GM23338 (cell line): ENCODE data around the gene HCRTR1. TPM values are rescaled to one million over a fixed set of nuclear protein-coding genes. Genes with fewer than 3 reads are reported as not detected.

Experiments
- ATAC-seq: fragments of 200-7000 bp; cut with Tn5 transposase; 3 replicates; pipeline ENCODE4 v1.9.1; 2020
- DNase-seq: peaks from one replicate; pipeline ENCODE4 v3.0.0-alpha.2; 2015; ENCODE audit warnings: low spot score
- H2AFZ ChIP-seq: fragments of 200-600 bp; sonication (generic); 2 replicates; pipeline ENCODE4 v1.8.0; 2016; ENCODE audit warnings: antibody characterized with exemption, mild to moderate bottlenecking, moderate library complexity
- H3F3A ChIP-seq: fragments of 200-600 bp; sonication (generic); replicated peaks from 2 replicates; pipeline ENCODE4 v1.8.0; 2017; ENCODE audit warnings: antibody characterized with exemption, mixed run types, low read depth
- H3K27ac ChIP-seq: fragments of 200-600 bp; sonication (generic); 2 replicates; pipeline ENCODE4 v1.6.1; 2016; ENCODE audit warnings: low read depth
- H3K27me3 ChIP-seq: fragments of 200-600 bp; sonication (generic); 2 replicates; pipeline ENCODE4 v1.8.0; 2016; ENCODE audit warnings: mild to moderate bottlenecking, mixed run types, moderate library complexity; ENCODE audit not compliant: insufficient read depth
- H3K36me3 ChIP-seq: fragments of 200-600 bp; sonication (generic); 2 replicates; pipeline ENCODE4 v1.8.0; 2016; ENCODE audit warnings: mild to moderate bottlenecking; ENCODE audit not compliant: insufficient read depth
- H3K4me1 ChIP-seq: fragments of 200-600 bp; sonication (generic); 2 replicates; pipeline ENCODE4 v1.8.0; 2016; ENCODE audit warnings: mild to moderate bottlenecking, moderate library complexity; ENCODE audit not compliant: insufficient read depth
- H3K4me2 ChIP-seq: fragments of 200-600 bp; sonication (generic); 2 replicates; pipeline ENCODE4 v1.7.1; 2017; ENCODE audit warnings: mixed run types
- H3K4me3 ChIP-seq: fragments of 200-600 bp; sonication (generic); 2 replicates; pipeline ENCODE4 v1.6.1; 2016; ENCODE audit warnings: mixed run types
- H3K79me2 ChIP-seq: fragments of 200-600 bp; sonication (generic); replicated peaks from 2 replicates; pipeline ENCODE4 v1.8.0; 2017; ENCODE audit warnings: mild to moderate bottlenecking; ENCODE audit not compliant: insufficient read depth
- H3K9me2 ChIP-seq: fragments of 200-600 bp; sonication (generic); 2 replicates; pipeline ENCODE4 v1.8.0; 2017; ENCODE audit not compliant: insufficient read depth
- H4K20me1 ChIP-seq: fragments of 200-600 bp; sonication (generic); replicated peaks from 2 replicates; pipeline ENCODE4 v1.8.0; 2017; ENCODE audit warnings: mild to moderate bottlenecking; ENCODE audit not compliant: insufficient read depth
- H3K27ac Mint-ChIP-seq: 2 replicates; pipeline ENCODE4 v1.8.0; 2020; ENCODE audit warnings: inconsistent platforms, mild to moderate bottlenecking, moderate library complexity, mixed read lengths
- H3K27me3 Mint-ChIP-seq: 3 replicates; pipeline ENCODE4 v1.8.0; 2022; ENCODE audit warnings: low read depth, mild to moderate bottlenecking, moderate library complexity, mixed read lengths, inconsistent platforms; ENCODE audit not compliant: insufficient read depth, poor library complexity
- H3K36me3 Mint-ChIP-seq: 3 replicates; pipeline ENCODE4 v1.8.0; 2021; ENCODE audit warnings: low read depth, mild to moderate bottlenecking, inconsistent platforms, moderate library complexity, mixed read lengths
- H3K4me1 Mint-ChIP-seq: 3 replicates; pipeline ENCODE4 v1.8.0; 2020; ENCODE audit warnings: mild to moderate bottlenecking, inconsistent platforms, mixed read lengths
- H3K4me3 Mint-ChIP-seq: 3 replicates; pipeline ENCODE4 v1.8.0; 2021; ENCODE audit warnings: moderate library complexity, mild to moderate bottlenecking, inconsistent platforms, mixed read lengths
- H3K9me3 Mint-ChIP-seq: 3 replicates; pipeline ENCODE4 v1.8.0; 2020; ENCODE audit warnings: moderate library complexity, mild to moderate bottlenecking, inconsistent platforms, mixed read lengths
- CREB1 ChIP-seq: fragments of 250-450 bp; sonication (Bioruptor Pico); IDR thresholded peaks from 2 replicates; pipeline ENCODE4 v1.5.0; 2020; ENCODE audit warnings: low read depth, mild to moderate bottlenecking, moderate library complexity
- EZH2 ChIP-seq: fragments of 200-600 bp; sonication (generic); IDR thresholded peaks from one replicate; pipeline ENCODE4 v1.8.0; 2017; ENCODE audit warnings: antibody characterized with exemption, mild to moderate bottlenecking, low read depth; ENCODE audit not compliant: unreplicated experiment
- EZH2phosphoT487 ChIP-seq: fragments of 200-600 bp; sonication (generic); IDR thresholded peaks from one replicate; pipeline ENCODE4 v1.8.1; 2018; ENCODE audit warnings: antibody characterized with exemption; ENCODE audit not compliant: unreplicated experiment
- JUNB ChIP-seq: IDR thresholded peaks from one replicate; pipeline ENCODE4 v1.6.1; 2016; ENCODE audit warnings: antibody characterized with exemption; ENCODE audit not compliant: unreplicated experiment
- NANOG ChIP-seq: IDR thresholded peaks from 2 replicates; pipeline ENCODE4 v1.6.1; 2016; ENCODE audit warnings: antibody characterized with exemption, borderline replicate concordance
- POLR2AphosphoS5 ChIP-seq: IDR thresholded peaks from 2 replicates; pipeline ENCODE4 v1.6.1; 2016; ENCODE audit warnings: antibody characterized with exemption, low read depth
- STAT1 ChIP-seq: IDR thresholded peaks from one replicate; pipeline ENCODE4 v1.6.1; 2016; ENCODE audit warnings: antibody characterized with exemption; ENCODE audit not compliant: unreplicated experiment
- ZNF114 ChIP-seq: fragments of 250-450 bp; sonication (Bioruptor Pico); IDR thresholded peaks from 2 replicates; pipeline ENCODE4 v1.5.0; 2020; ENCODE audit warnings: mild to moderate bottlenecking, moderate library complexity
- ZNF331 ChIP-seq: fragments of 250-450 bp; sonication (Bioruptor Pico); IDR thresholded peaks from 2 replicates; pipeline ENCODE4 v1.5.0; 2020; ENCODE audit warnings: low read depth, mild to moderate bottlenecking, moderate library complexity
- polyA plus RNA-seq: library from polyadenylated mRNA; unstranded; fragments of >200 nt; fragmentation: Nextera tagmentation; extraction: Ambion mirVana; gene quantifications from 2 replicates; pipeline ENCODE4 v1.2.1, GENCODE V29; 2016
- total RNA-seq: library from RNA; depleted of rRNA; stranded (reverse); fragments of >200 nt; shearing (Covaris generic); gene quantifications from 2 replicates; pipeline ENCODE4 v1.2.3, GENCODE V29; 2014
- TF ChIP-seq, protein P1 (sequence below): IDR thresholded peaks from one replicate; pipeline ENCODE4 v1.6.1; 2018; ENCODE audit warnings: antibody characterized with exemption; ENCODE audit not compliant: unreplicated experiment
- TF ChIP-seq, protein P2 (sequence below): IDR thresholded peaks from 2 replicates; pipeline ENCODE4 v1.6.1; 2016; ENCODE audit warnings: antibody characterized with exemption
- TF ChIP-seq, protein P3 (sequence below): fragments of 250-450 bp; sonication (Bioruptor Pico); IDR thresholded peaks from 2 replicates; pipeline ENCODE4 v1.5.0; 2020; ENCODE audit warnings: mild to moderate bottlenecking, moderate library complexity
- TF ChIP-seq, protein P4 (sequence below), 2 experiments: fragments of 200-600 bp in 1 of 2; sonication (generic) in 1 of 2; conservative IDR thresholded peaks; 2 replicates each; pipeline versions ENCODE4 v1.5.1 to v1.6.1; 2016 to 2017; ENCODE audit warnings: antibody characterized with exemption in 2 of 2, low read depth in 2 of 2, mild to moderate bottlenecking in 2 of 2, moderate library complexity in 1 of 2

HCRTR1 gene
- total and polyA plus RNA-seq, 2 experiments from 2014 or later = 0.15 to 1.0 TPM

DNA sequence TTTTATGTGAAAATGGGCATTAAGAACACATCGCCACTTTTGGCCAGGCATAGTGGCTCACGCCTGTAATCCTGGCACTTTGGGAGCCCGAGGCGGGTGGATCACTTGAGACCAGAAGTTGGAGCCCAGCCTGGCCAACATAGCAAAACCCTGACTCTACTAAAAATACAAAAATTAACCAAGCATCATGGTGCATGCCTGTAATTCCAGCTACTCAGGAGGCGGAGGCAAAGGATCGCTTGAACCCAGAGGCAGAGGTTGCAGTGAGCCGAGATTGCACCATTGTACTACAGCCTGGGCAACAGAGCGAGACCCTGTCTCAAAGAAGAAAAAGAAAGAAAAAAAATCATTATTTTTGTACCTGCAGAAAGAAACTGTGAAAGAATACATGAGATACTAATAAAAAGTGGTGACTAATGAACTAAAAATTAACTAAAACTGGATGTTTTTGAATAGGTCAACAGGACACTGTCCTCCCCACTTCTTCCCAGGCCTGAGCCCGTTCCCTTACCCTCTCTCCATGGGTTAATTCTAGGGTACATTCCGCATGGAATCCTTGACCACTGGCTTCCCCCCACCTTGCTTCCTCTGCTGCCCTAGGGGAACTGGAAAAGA, 49.4 kb upstream of the HCRTR1 start:
- peaks cover 8% of the 10 kb centered on the region; the same call in 1 of the 2 replicates for H3K4me1 ChIP-seq
- no peak overlapping the region for H3K4me2 ChIP-seq
- TF ChIP-seq, protein P1, sequence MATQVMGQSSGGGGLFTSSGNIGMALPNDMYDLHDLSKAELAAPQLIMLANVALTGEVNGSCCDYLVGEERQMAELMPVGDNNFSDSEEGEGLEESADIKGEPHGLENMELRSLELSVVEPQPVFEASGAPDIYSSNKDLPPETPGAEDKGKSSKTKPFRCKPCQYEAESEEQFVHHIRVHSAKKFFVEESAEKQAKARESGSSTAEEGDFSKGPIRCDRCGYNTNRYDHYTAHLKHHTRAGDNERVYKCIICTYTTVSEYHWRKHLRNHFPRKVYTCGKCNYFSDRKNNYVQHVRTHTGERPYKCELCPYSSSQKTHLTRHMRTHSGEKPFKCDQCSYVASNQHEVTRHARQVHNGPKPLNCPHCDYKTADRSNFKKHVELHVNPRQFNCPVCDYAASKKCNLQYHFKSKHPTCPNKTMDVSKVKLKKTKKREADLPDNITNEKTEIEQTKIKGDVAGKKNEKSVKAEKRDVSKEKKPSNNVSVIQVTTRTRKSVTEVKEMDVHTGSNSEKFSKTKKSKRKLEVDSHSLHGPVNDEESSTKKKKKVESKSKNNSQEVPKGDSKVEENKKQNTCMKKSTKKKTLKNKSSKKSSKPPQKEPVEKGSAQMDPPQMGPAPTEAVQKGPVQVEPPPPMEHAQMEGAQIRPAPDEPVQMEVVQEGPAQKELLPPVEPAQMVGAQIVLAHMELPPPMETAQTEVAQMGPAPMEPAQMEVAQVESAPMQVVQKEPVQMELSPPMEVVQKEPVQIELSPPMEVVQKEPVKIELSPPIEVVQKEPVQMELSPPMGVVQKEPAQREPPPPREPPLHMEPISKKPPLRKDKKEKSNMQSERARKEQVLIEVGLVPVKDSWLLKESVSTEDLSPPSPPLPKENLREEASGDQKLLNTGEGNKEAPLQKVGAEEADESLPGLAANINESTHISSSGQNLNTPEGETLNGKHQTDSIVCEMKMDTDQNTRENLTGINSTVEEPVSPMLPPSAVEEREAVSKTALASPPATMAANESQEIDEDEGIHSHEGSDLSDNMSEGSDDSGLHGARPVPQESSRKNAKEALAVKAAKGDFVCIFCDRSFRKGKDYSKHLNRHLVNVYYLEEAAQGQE = no peak
- TF ChIP-seq POLR2AphosphoS5 (no peak), STAT1 (no peak), NANOG (no peak), ZNF114 (CRISPR knock-in tag) (no peak), JUNB (no peak), ZNF331 (CRISPR knock-in tag) (no peak), CREB1 (CRISPR knock-in tag) (no peak), EZH2phosphoT487 (no peak), EZH2 (no peak)
- TF ChIP-seq, protein P2, sequence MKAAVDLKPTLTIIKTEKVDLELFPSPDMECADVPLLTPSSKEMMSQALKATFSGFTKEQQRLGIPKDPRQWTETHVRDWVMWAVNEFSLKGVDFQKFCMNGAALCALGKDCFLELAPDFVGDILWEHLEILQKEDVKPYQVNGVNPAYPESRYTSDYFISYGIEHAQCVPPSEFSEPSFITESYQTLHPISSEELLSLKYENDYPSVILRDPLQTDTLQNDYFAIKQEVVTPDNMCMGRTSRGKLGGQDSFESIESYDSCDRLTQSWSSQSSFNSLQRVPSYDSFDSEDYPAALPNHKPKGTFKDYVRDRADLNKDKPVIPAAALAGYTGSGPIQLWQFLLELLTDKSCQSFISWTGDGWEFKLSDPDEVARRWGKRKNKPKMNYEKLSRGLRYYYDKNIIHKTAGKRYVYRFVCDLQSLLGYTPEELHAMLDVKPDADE = no peak
- TF ChIP-seq, protein P3, sequence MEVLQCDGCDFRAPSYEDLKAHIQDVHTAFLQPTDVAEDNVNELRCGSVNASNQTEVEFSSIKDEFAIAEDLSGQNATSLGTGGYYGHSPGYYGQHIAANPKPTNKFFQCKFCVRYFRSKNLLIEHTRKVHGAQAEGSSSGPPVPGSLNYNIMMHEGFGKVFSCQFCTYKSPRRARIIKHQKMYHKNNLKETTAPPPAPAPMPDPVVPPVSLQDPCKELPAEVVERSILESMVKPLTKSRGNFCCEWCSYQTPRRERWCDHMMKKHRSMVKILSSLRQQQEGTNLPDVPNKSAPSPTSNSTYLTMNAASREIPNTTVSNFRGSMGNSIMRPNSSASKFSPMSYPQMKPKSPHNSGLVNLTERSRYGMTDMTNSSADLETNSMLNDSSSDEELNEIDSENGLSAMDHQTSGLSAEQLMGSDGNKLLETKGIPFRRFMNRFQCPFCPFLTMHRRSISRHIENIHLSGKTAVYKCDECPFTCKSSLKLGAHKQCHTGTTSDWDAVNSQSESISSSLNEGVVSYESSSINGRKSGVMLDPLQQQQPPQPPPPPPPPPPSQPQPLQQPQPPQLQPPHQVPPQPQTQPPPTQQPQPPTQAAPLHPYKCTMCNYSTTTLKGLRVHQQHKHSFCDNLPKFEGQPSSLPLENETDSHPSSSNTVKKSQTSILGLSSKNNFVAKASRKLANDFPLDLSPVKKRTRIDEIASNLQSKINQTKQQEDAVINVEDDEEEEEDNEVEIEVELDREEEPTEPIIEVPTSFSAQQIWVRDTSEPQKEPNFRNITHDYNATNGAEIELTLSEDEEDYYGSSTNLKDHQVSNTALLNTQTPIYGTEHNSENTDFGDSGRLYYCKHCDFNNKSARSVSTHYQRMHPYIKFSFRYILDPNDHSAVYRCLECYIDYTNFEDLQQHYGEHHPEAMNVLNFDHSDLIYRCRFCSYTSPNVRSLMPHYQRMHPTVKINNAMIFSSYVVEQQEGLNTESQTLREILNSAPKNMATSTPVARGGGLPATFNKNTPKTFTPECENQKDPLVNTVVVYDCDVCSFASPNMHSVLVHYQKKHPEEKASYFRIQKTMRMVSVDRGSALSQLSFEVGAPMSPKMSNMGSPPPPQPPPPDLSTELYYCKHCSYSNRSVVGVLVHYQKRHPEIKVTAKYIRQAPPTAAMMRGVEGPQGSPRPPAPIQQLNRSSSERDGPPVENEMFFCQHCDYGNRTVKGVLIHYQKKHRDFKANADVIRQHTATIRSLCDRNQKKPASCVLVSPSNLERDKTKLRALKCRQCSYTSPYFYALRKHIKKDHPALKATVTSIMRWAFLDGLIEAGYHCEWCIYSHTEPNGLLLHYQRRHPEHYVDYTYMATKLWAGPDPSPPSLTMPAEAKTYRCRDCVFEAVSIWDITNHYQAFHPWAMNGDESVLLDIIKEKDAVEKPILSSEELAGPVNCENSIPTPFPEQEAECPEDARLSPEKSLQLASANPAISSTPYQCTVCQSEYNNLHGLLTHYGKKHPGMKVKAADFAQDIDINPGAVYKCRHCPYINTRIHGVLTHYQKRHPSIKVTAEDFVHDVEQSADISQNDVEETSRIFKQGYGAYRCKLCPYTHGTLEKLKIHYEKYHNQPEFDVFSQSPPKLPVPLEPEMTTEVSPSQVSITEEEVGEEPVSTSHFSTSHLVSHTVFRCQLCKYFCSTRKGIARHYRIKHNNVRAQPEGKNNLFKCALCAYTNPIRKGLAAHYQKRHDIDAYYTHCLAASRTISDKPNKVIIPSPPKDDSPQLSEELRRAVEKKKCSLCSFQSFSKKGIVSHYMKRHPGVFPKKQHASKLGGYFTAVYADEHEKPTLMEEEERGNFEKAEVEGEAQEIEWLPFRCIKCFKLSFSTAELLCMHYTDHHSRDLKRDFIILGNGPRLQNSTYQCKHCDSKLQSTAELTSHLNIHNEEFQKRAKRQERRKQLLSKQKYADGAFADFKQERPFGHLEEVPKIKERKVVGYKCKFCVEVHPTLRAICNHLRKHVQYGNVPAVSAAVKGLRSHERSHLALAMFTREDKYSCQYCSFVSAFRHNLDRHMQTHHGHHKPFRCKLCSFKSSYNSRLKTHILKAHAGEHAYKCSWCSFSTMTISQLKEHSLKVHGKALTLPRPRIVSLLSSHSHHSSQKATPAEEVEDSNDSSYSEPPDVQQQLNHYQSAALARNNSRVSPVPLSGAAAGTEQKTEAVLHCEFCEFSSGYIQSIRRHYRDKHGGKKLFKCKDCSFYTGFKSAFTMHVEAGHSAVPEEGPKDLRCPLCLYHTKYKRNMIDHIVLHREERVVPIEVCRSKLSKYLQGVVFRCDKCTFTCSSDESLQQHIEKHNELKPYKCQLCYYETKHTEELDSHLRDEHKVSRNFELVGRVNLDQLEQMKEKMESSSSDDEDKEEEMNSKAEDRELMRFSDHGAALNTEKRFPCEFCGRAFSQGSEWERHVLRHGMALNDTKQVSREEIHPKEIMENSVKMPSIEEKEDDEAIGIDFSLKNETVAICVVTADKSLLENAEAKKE (CRISPR knock-in tag) = no peak
- TF ChIP-seq, protein P4, sequence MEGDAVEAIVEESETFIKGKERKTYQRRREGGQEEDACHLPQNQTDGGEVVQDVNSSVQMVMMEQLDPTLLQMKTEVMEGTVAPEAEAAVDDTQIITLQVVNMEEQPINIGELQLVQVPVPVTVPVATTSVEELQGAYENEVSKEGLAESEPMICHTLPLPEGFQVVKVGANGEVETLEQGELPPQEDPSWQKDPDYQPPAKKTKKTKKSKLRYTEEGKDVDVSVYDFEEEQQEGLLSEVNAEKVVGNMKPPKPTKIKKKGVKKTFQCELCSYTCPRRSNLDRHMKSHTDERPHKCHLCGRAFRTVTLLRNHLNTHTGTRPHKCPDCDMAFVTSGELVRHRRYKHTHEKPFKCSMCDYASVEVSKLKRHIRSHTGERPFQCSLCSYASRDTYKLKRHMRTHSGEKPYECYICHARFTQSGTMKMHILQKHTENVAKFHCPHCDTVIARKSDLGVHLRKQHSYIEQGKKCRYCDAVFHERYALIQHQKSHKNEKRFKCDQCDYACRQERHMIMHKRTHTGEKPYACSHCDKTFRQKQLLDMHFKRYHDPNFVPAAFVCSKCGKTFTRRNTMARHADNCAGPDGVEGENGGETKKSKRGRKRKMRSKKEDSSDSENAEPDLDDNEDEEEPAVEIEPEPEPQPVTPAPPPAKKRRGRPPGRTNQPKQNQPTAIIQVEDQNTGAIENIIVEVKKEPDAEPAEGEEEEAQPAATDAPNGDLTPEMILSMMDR (conservative IDR thresholded peaks at IDR 0.05; ENCODE audit: low read depth in 2 of 2) = no peak
- H3K27ac ChIP-seq = no peak overlapping the region
- H3F3A ChIP-seq = no peaks in the 10 kb centered on the region
- Mint-ChIP-seq H3K36me3 (no peaks in the 10 kb centered on the region), H3K4me3 (no peak overlapping the region), H3K9me3 (no peaks in the 10 kb centered on the region), H3K27me3 (peaks cover 9% of the 10 kb centered on the region), H3K4me1 (peaks cover 16% of the 10 kb centered on the region), H3K27ac (no peak overlapping the region)
- no peak overlapping the region for H3K4me3 ChIP-seq
- DNase-seq = no peak
- H3K36me3 ChIP-seq = no peaks in the 10 kb centered on the region
- no peaks in the 10 kb centered on the region for H3K9me2 ChIP-seq
- no peaks in the 10 kb centered on the region for H3K79me2 ChIP-seq
- no peak overlapping the region for H2AFZ ChIP-seq
- H4K20me1 ChIP-seq = no peaks in the 10 kb centered on the region
- ATAC-seq = no peak
- H3K27me3 ChIP-seq = no peaks in the 10 kb centered on the region
